ENCODE measurements around the gene IGFALS.
"Not testable (repeated sequence)": the region's sequence is repeated elsewhere in the genome, so short reads cannot be mapped to it uniquely, and the experiment has no call there.

The IGFALS gene

GRCh38 chr16:1809281-1809801, 15.8 kb upstream of the IGFALS start:
- H3K4me1 ChIP-seq (ENCODE audit: control insufficient read depth in 1 of 2, insufficient read depth in 1 of 2, low read depth in 1 of 2, low read length in 1 of 2) = no peaks in the 10 kb centered on the region

GRCh38 chr16:1808691-1809090, 15.2 kb upstream of the IGFALS start:
- Histone ChIP-seq H3K4me3 (ENCODE audit: low read depth in 1 of 2, low read length in 1 of 2) (no peak overlapping the region), H3K9me3 (no peaks in the 10 kb centered on the region), H3K4me1 (ENCODE audit: control insufficient read depth in 1 of 2, insufficient read depth in 1 of 2, low read depth in 1 of 2, low read length in 1 of 2) (no peaks in the 10 kb centered on the region), H3K27ac (no peak overlapping the region), H3K27me3 (no peaks in the 10 kb centered on the region), H3K36me3 (peaks cover 57% of the 10 kb centered on the region)
- TF ChIP-seq CTCF (IDR thresholded peaks at IDR 0.05) = no peak

More at GRCh38 chr16:1809281-1809801, 15.8 kb upstream of the IGFALS start:
- peaks cover 64% of the 10 kb centered on the region for H3K36me3 ChIP-seq
- no peak overlapping the region for H3K4me3 ChIP-seq (ENCODE audit: low read depth in 1 of 2, low read length in 1 of 2)
- H3K27ac ChIP-seq = no peak overlapping the region
- no peaks in the 10 kb centered on the region for H3K9me3 ChIP-seq
- TF ChIP-seq CTCF (IDR thresholded peaks at IDR 0.05) = no peak
- no peaks in the 10 kb centered on the region for H3K27me3 ChIP-seq

- no peak for TF ChIP-seq CTCF (IDR thresholded peaks at IDR 0.05)
- peaks cover 47% of the 10 kb centered on the region for H3K36me3 ChIP-seq
- H3K27ac ChIP-seq = no peak overlapping the region
- H3K27me3 ChIP-seq = no peaks in the 10 kb centered on the region
- H3K4me1 ChIP-seq (ENCODE audit: control insufficient read depth in 1 of 2, insufficient read depth in 1 of 2, low read depth in 1 of 2, low read length in 1 of 2) = no peaks in the 10 kb centered on the region
- H3K4me3 ChIP-seq (ENCODE audit: low read depth in 1 of 2, low read length in 1 of 2) = no peak overlapping the region
- H3K9me3 ChIP-seq = no peaks in the 10 kb centered on the region
These were observed 14.1 kb upstream of the IGFALS start for GRCh38 chr16:1807626-1808025.

- no peak for TF ChIP-seq CTCF (IDR thresholded peaks at IDR 0.05)
- peaks cover 5% of the 10 kb centered on the region for H3K36me3 ChIP-seq
- no peak overlapping the region for H3K27ac ChIP-seq
- no peaks in the 10 kb centered on the region for H3K4me1 ChIP-seq (ENCODE audit: control insufficient read depth in 1 of 2, insufficient read depth in 1 of 2, low read depth in 1 of 2, low read length in 1 of 2)
- H3K9me3 ChIP-seq = no peaks in the 10 kb centered on the region
- no peaks in the 10 kb centered on the region for H3K27me3 ChIP-seq
- H3K4me3 ChIP-seq (ENCODE audit: low read depth in 1 of 2, low read length in 1 of 2) = no peak overlapping the region
These were observed 7.2 kb upstream of the IGFALS start for GRCh38 chr16:1800701-1801100.

GRCh38 chr16:1799263-1799662, 5.8 kb upstream of the IGFALS start:
- H3K27me3 ChIP-seq; H3K9me3 ChIP-seq; H3K36me3 ChIP-seq; H3K27ac ChIP-seq; H3K4me1 ChIP-seq (ENCODE audit: control insufficient read depth in 1 of 2, insufficient read depth in 1 of 2, low read depth in 1 of 2, low read length in 1 of 2); H3K4me3 ChIP-seq (ENCODE audit: low read depth in 1 of 2, low read length in 1 of 2): not testable (repeated sequence)

GRCh38 chr16:1794908-1795666, 1.6 kb upstream of the IGFALS start:
- H3K36me3 ChIP-seq = peaks cover 23% of the 10 kb centered on the region
- no peaks in the 10 kb centered on the region for H3K9me3 ChIP-seq
- no peak for TF ChIP-seq CTCF (IDR thresholded peaks at IDR 0.05)
- H3K4me1 ChIP-seq (ENCODE audit: control insufficient read depth in 1 of 2, insufficient read depth in 1 of 2, low read depth in 1 of 2, low read length in 1 of 2) = no peaks in the 10 kb centered on the region
- H3K27ac ChIP-seq = no peak overlapping the region
- no peaks in the 10 kb centered on the region for H3K27me3 ChIP-seq
- no peak overlapping the region for H3K4me3 ChIP-seq (ENCODE audit: low read depth in 1 of 2, low read length in 1 of 2)

All from neutrophil (primary cell).